Upper lobe of right lung (tissue), 1 donor: ENCODE measurements around the gene GALNT17. TPM values are rescaled to one million over a fixed set of nuclear protein-coding genes. Genes with fewer than 3 reads are reported as not detected.

Experiments
- ATAC-seq: fragments of 200-7000 bp; cut with Tn5 transposase; one replicate; pipeline ENCODE4 v1.9.1; 2020; ENCODE audit warnings: mild to moderate bottlenecking, moderate library complexity
- DNase-seq: peaks from one replicate; pipeline ENCODE4 v3.0.0-alpha.2; 2020
- H3K27ac ChIP-seq: fragments of 200-600 bp; one replicate; pipeline ENCODE4 v1.8.0; 2022
- H3K27me3 ChIP-seq: fragments of 200-600 bp; one replicate; pipeline ENCODE4 v1.8.0; 2022; ENCODE audit warnings: mild to moderate bottlenecking
- H3K36me3 ChIP-seq: fragments of 200-600 bp; one replicate; pipeline ENCODE4 v1.8.0; 2022
- H3K4me1 ChIP-seq: fragments of 200-600 bp; one replicate; pipeline ENCODE4 v1.8.0; 2022
- H3K4me3 ChIP-seq: fragments of 200-600 bp; one replicate; pipeline ENCODE4 v1.8.0; 2022; ENCODE audit warnings: mild to moderate bottlenecking
- H3K9me3 ChIP-seq: fragments of 200-600 bp; one replicate; pipeline ENCODE4 v1.8.0; 2022
- CTCF ChIP-seq: fragments of 200-600 bp; IDR thresholded peaks from one replicate; pipeline ENCODE4 v1.8.0; 2022; ENCODE audit warnings: antibody characterized with exemption
- intact Hi-C: fragments of 100-400 bp; cut with DNase I; formaldehyde crosslinking; loops from one replicate; pipeline ENCODE4 v1.11.0; 2022
- total RNA-seq: library from RNA; stranded (reverse); fragmentation: NEBNext Ultra II Directional; extraction: Animal tissue kit (Norgen Biotek cat#: 25700); gene quantifications from one replicate; pipeline ENCODE4 v1.2.1, GENCODE V29; 2021
- donor health status: DM: no; HTN: yes; CAD: no; lungs with severe emphysema.

The GALNT17 gene
- total RNA-seq, 1 donor from 2014 or later = 7.1 TPM

- ATAC-seq (no peak), DNase-seq (no peak)
- Histone ChIP-seq H3K9me3 (no peaks in the 10 kb centered on the region), H3K36me3 (no peaks in the 10 kb centered on the region), H3K4me1 (no peaks in the 10 kb centered on the region), H3K4me3 (no peak overlapping the region), H3K27me3 (no peaks in the 10 kb centered on the region), H3K27ac (no peak overlapping the region)
- TF ChIP-seq CTCF = no peak
- intact Hi-C loops = no loop called here
These were observed 334.7 kb downstream of the GALNT17 start for GRCh38 chr7:71466448-71467145.

- Histone ChIP-seq H3K36me3 (no peaks in the 10 kb centered on the region), H3K9me3 (no peaks in the 10 kb centered on the region), H3K4me1 (no peaks in the 10 kb centered on the region), H3K27ac (no peak overlapping the region), H3K27me3 (no peaks in the 10 kb centered on the region), H3K4me3 (no peak overlapping the region)
- DNase-seq = no peak
- intact Hi-C loops = no loop called here
- no peak for TF ChIP-seq CTCF
- no peak for ATAC-seq
These were observed 338.4 kb downstream of the GALNT17 start for GRCh38 chr7:71470326-71470725.

- intact Hi-C loops = no loop called here
These were observed 338.9 kb downstream of the GALNT17 start for GRCh38 chr7:71470830-71471229.

GRCh38 chr7:71472962-71473361, 341.0 kb downstream of the GALNT17 start:
- DNase-seq (no peak), ATAC-seq (no peak)
- Histone ChIP-seq H3K27me3 (no peaks in the 10 kb centered on the region), H3K4me3 (no peak overlapping the region), H3K27ac (no peak overlapping the region), H3K4me1 (no peaks in the 10 kb centered on the region), H3K36me3 (no peaks in the 10 kb centered on the region), H3K9me3 (no peaks in the 10 kb centered on the region)
- no peak for TF ChIP-seq CTCF
- intact Hi-C loops = no loop called here

More at GRCh38 chr7:71470830-71471229, 338.9 kb downstream of the GALNT17 start:
- Histone ChIP-seq H3K27me3 (no peaks in the 10 kb centered on the region), H3K27ac (no peak overlapping the region), H3K4me3 (no peak overlapping the region), H3K4me1 (no peaks in the 10 kb centered on the region), H3K9me3 (no peaks in the 10 kb centered on the region), H3K36me3 (no peaks in the 10 kb centered on the region)
- no peak for ATAC-seq
- TF ChIP-seq CTCF = no peak
- DNase-seq = no peak

GRCh38 chr7:71473366-71473967, 341.5 kb downstream of the GALNT17 start:
- DNase-seq (no peak), ATAC-seq (no peak)
- no peaks in the 10 kb centered on the region for H3K27me3 ChIP-seq
- intact Hi-C loops = no loop called here
- H3K4me1 ChIP-seq = no peaks in the 10 kb centered on the region
- H3K36me3 ChIP-seq = no peaks in the 10 kb centered on the region
- H3K4me3 ChIP-seq = no peak overlapping the region
- no peak for TF ChIP-seq CTCF
- H3K9me3 ChIP-seq = no peaks in the 10 kb centered on the region
- no peak overlapping the region for H3K27ac ChIP-seq
